DOHH2 (cell line): ENCODE measurements around the gene RHO.
"Not testable (repeated sequence)": the region's sequence is repeated elsewhere in the genome, so short reads cannot be mapped to it uniquely, and the experiment has no call there.

ENCODE experiments used
- H3F3A ChIP-seq: fragments of 200-600 bp; sonication (generic), shearing (Covaris generic); 2 replicates; pipeline ENCODE4 v1.6.0; 2016; ENCODE audit warnings: antibody characterized with exemption, mild to moderate bottlenecking; ENCODE audit not compliant: control insufficient read depth, insufficient read depth
- H3K27ac ChIP-seq: fragments of 200-600 bp; sonication (generic); 2 replicates; pipeline ENCODE4 v1.5.1; 2014; ENCODE audit warnings: low read depth, mild to moderate bottlenecking, low read length, moderate library complexity
- H3K27me3 ChIP-seq: fragments of 200-600 bp; sonication (generic); 2 replicates; pipeline ENCODE4 v1.6.1; 2014; ENCODE audit warnings: mild to moderate bottlenecking, low read length, mixed read lengths; ENCODE audit not compliant: control insufficient read depth
- H3K36me3 ChIP-seq: fragments of 200-600 bp; sonication (generic); 2 replicates; pipeline ENCODE4 v1.6.1; 2014; ENCODE audit warnings: mild to moderate bottlenecking, low read length, moderate library complexity, mixed read lengths; ENCODE audit not compliant: control insufficient read depth
- H3K4me1 ChIP-seq: fragments of 200-600 bp; sonication (generic); 2 replicates; pipeline ENCODE4 v1.6.1; 2014; ENCODE audit warnings: mild to moderate bottlenecking, low read length, mixed read lengths; ENCODE audit not compliant: control insufficient read depth
- H3K4me2 ChIP-seq: fragments of 200-600 bp; sonication (generic); 2 replicates; pipeline ENCODE4 v1.6.0; 2014; ENCODE audit warnings: mild to moderate bottlenecking, low read length, moderate library complexity
- H3K4me3 ChIP-seq: fragments of 200-600 bp; sonication (generic); 2 replicates; pipeline ENCODE4 v1.5.1; 2014; ENCODE audit warnings: mild to moderate bottlenecking, low read length, mixed read lengths
- H3K79me2 ChIP-seq: fragments of 200-600 bp; sonication (generic); 2 replicates; pipeline ENCODE4 v1.6.1; 2014; ENCODE audit warnings: mild to moderate bottlenecking, low read length, mixed read lengths; ENCODE audit not compliant: control insufficient read depth
- H3K9me2 ChIP-seq: fragments of 200-600 bp; sonication (generic); replicated peaks from 2 replicates; pipeline ENCODE4 v1.6.1; 2014; ENCODE audit warnings: mild to moderate bottlenecking, low read length, mixed read lengths; ENCODE audit not compliant: control insufficient read depth
- H3K9me3 ChIP-seq: fragments of 200-600 bp; sonication (generic); 2 replicates; pipeline ENCODE4 v1.6.1; 2014; ENCODE audit warnings: antibody characterized with exemption, low read length, mixed read lengths; ENCODE audit not compliant: control insufficient read depth, insufficient read depth
- H4K20me1 ChIP-seq: fragments of 200-600 bp; sonication (generic); 2 replicates; pipeline ENCODE4 v1.6.0; 2014; ENCODE audit warnings: low read depth, mild to moderate bottlenecking, antibody characterized with exemption, low read length, moderate library complexity; ENCODE audit not compliant: control insufficient read depth, insufficient read depth
- EZH2phosphoT487 ChIP-seq: fragments of 200-600 bp; sonication (generic); IDR thresholded peaks from 2 replicates; pipeline ENCODE4 v1.6.1; 2017; ENCODE audit warnings: borderline replicate concordance, mild to moderate bottlenecking, antibody characterized with exemption, low read length, moderate library complexity, mixed read lengths
- TF ChIP-seq, protein P1 (sequence below): fragments of 200-600 bp; sonication (generic); IDR thresholded peaks from one replicate; pipeline ENCODE4 v1.5.1; 2014; ENCODE audit warnings: antibody characterized with exemption, mild to moderate bottlenecking, low read depth, low read length; ENCODE audit not compliant: poor library complexity, severe bottlenecking

Gene RHO

DNA sequence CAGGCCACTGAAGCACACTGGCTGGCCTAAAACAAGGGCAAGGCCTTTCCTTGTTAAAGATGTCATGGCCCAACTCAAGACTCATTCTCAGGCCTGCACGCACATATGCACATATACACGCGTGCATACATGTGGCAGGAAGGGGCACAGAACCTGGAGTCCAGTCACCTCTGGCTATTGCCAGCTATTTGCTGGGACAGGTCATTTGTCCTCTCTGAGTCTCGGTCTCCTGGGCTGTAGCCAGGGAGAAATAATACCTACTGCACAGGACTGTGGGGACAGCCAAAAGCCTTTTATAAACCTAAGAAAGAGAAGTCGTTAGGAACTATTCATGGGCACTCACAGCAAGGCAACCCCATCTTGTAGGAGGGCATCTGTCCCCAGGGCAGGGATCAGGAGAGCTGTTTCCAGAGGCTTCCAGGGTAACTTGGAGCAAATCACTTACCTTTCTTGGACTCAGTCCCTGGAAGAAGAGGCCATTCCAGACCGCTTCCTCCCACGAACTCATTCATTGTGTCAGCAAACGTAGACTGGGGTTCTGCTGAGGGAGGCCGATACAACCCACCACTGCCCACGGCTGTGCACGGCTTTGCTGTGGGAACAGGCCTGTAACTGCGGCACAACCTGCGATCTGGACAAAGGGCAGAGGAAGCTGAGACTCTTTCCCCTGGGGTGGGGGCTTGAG lies 41.1 kb upstream of the RHO start:
- Histone ChIP-seq H3K79me2 (no peaks in the 10 kb centered on the region), H3K27ac (no peak overlapping the region), H3K27me3 (no peaks in the 10 kb centered on the region), H3K4me3 (no peak overlapping the region), H3K9me3 (no peaks in the 10 kb centered on the region), H3K9me2 (no peaks in the 10 kb centered on the region), H3K36me3 (peaks cover 2% of the 10 kb centered on the region; the same call in 1 of the 2 replicates), H3K4me2 (no peak overlapping the region), H3F3A (no peaks in the 10 kb centered on the region), H4K20me1 (no peaks in the 10 kb centered on the region), H3K4me1 (no peaks in the 10 kb centered on the region)
- no peak for TF ChIP-seq EZH2phosphoT487
- TF ChIP-seq, protein P1, sequence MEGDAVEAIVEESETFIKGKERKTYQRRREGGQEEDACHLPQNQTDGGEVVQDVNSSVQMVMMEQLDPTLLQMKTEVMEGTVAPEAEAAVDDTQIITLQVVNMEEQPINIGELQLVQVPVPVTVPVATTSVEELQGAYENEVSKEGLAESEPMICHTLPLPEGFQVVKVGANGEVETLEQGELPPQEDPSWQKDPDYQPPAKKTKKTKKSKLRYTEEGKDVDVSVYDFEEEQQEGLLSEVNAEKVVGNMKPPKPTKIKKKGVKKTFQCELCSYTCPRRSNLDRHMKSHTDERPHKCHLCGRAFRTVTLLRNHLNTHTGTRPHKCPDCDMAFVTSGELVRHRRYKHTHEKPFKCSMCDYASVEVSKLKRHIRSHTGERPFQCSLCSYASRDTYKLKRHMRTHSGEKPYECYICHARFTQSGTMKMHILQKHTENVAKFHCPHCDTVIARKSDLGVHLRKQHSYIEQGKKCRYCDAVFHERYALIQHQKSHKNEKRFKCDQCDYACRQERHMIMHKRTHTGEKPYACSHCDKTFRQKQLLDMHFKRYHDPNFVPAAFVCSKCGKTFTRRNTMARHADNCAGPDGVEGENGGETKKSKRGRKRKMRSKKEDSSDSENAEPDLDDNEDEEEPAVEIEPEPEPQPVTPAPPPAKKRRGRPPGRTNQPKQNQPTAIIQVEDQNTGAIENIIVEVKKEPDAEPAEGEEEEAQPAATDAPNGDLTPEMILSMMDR, result no peak

GRCh38 chr3:129487868-129488335 lies 40.5 kb upstream of the RHO start:
- not testable (repeated sequence) for H3K4me1 ChIP-seq, H3K4me2 ChIP-seq, H3K36me3 ChIP-seq

DNA sequence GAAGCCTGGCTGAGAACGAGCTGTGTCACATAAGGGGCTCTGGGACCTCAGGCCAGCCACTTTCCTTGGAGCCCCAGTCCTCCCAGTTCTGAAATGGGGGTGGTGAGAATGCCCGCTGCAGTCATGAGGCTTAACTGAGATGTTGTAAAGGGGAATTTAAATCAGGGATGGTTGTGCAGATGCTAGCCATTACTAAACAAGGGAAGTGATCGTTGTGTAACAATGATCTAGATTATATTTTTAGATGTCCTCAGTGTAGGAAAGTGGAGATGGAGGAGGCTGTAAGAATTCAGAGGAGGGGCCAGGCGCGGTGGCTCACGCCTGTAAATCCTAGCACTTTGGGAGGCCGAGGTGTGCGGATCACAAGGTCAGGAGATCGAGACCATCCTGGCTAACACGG lies 39.2 kb upstream of the RHO start:
- H3K4me2 ChIP-seq, H4K20me1 ChIP-seq, H3K9me2 ChIP-seq, H3K27ac ChIP-seq, H3K36me3 ChIP-seq, H3K79me2 ChIP-seq, H3K9me3 ChIP-seq, H3K27me3 ChIP-seq, H3K4me3 ChIP-seq, H3F3A ChIP-seq, H3K4me1 ChIP-seq: not testable (repeated sequence)

More at GRCh38 chr3:129487868-129488335, 40.5 kb upstream of the RHO start:
- H3K4me3 ChIP-seq, H4K20me1 ChIP-seq, H3K79me2 ChIP-seq, H3K27ac ChIP-seq, H3K27me3 ChIP-seq, H3F3A ChIP-seq, H3K9me2 ChIP-seq, H3K9me3 ChIP-seq: not testable (repeated sequence)

GRCh38 chr3:129490273-129490675 lies 38.2 kb upstream of the RHO start:
- no peaks in the 10 kb centered on the region for H3K9me2 ChIP-seq
- no peak for TF ChIP-seq EZH2phosphoT487
- TF ChIP-seq, protein P1, result peak; percentile 86
- H3K4me2 ChIP-seq, result no peak overlapping the region
- H3K27me3 ChIP-seq, result no peaks in the 10 kb centered on the region
- H3K36me3 ChIP-seq, result peaks cover 5% of the 10 kb centered on the region; the same call in 1 of the 2 replicates
- H3K4me3 ChIP-seq, result no peak overlapping the region
- H3K4me1 ChIP-seq, result no peaks in the 10 kb centered on the region
- no peaks in the 10 kb centered on the region for H3K79me2 ChIP-seq
- no peaks in the 10 kb centered on the region for H3K9me3 ChIP-seq
- H3F3A ChIP-seq, result no peaks in the 10 kb centered on the region
- no peaks in the 10 kb centered on the region for H4K20me1 ChIP-seq
- H3K27ac ChIP-seq, result no peak overlapping the region

GRCh38 chr3:129491077-129491476 lies 37.4 kb upstream of the RHO start:
- not testable (repeated sequence) for H3K9me3 ChIP-seq, H3K79me2 ChIP-seq, H3F3A ChIP-seq, H3K36me3 ChIP-seq, H3K4me2 ChIP-seq, H3K27ac ChIP-seq, H3K9me2 ChIP-seq, H3K4me1 ChIP-seq, H4K20me1 ChIP-seq, H3K4me3 ChIP-seq, H3K27me3 ChIP-seq
